ENCODE results near the gene MPP4. TPM values are rescaled to one million over a fixed set of nuclear protein-coding genes. Genes with fewer than 3 reads are reported as not detected.

The MPP4 gene
- total and polyA plus RNA-seq, 10 of the 15 experiments (the other 5 are each of a cell fraction or from before 2014, with no cell fraction given), result 0.03 to 0.14 (median 0.05) TPM; not detected in 4

DNA sequence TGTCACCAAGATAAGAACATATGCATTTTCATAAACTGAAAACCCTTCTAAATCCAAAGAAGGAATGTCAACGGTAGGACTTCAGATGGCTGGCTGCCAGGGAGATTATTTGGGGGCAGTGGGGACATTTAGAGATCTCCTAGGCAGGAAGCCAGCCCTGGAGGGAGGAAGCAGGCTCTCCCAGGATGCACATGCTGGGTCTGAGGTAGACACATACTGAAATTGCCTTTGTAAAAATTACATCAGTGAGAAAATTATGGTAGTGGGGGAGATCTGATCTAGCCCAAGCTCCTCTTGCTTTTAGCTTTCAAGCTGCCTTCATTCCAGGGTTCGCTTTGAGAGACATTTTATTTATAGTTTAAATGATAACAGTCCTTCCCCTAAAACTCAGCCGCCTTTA is 24.1 kb downstream of the MPP4 start:
- ChIA-PET CTCF (no interaction called here), POLR2A (no interaction called here), SMC1A (ENCODE audit: uncharacterized antibody, unreplicated experiment) (no interaction called here), RAD21 (ENCODE audit: unreplicated experiment) (no interaction called here)
- Histone ChIP-seq H2AFZ (ENCODE audit: control insufficient read depth, low read depth, low read length) (no peak overlapping the region), H3K4me1 (ENCODE audit: control insufficient read depth, insufficient read depth, low read length) (no peaks in the 10 kb centered on the region), H3K27ac (ENCODE audit: control insufficient read depth, insufficient read depth) (no peak overlapping the region), H3K36me3 (ENCODE audit: control insufficient read depth in 2 of 2, insufficient read depth in 2 of 2, low read length in 1 of 2) (no peaks in the 10 kb centered on the region), H3K9me3 (replicated peaks; ENCODE audit: control insufficient read depth, insufficient read depth, low read length) (no peaks in the 10 kb centered on the region), H3K27me3 (replicated peaks in 1 of 2; ENCODE audit: control insufficient read depth in 2 of 2, insufficient read depth in 2 of 2, low read length in 1 of 2) (no peaks in the 10 kb centered on the region), H3K79me2 (ENCODE audit: control insufficient read depth, insufficient read depth, low read length) (no peaks in the 10 kb centered on the region), H4K20me1 (ENCODE audit: control insufficient read depth, insufficient read depth) (no peaks in the 10 kb centered on the region), H3K9ac (ENCODE audit: control insufficient read depth, insufficient read depth, low read length) (no peak overlapping the region), H3K4me3 (no peak overlapping the region), H3K4me2 (ENCODE audit: control insufficient read depth, insufficient read depth) (no peak overlapping the region)
- TF ChIP-seq RUNX3 (IDR thresholded peaks at IDR 0.05; ENCODE audit: low read length), result peak; percentile 43; the same call in 1 of the 2 replicates
- no peak for TF ChIP-seq RB1 (IDR thresholded peaks at IDR 0.05; ENCODE audit: borderline replicate concordance)
- no TSS peak for BruUV-seq (replicated peaks)
- WGBS (ENCODE audit: insufficient coverage, insufficient replicate concordance, low lambda C conversion rate, missing lambda C conversion rate), result 33% methylated on average over 3 of the region's 3 CpGs
- DNase-seq (ENCODE audit: low read depth, low spot score), result no peak
- intact Hi-C loops (cut with micrococcal nuclease; ENCODE audit: unreplicated experiment) (no loop called here), in situ Hi-C loops (cut with MboI) (no loop called here)
- ATAC-seq, result peak; percentile 28; the same call in 1 of the 3 replicates
- FAIRE-seq, result no peak

- H2AFZ ChIP-seq (ENCODE audit: control insufficient read depth, low read depth, low read length), result no peak overlapping the region
- in situ Hi-C loops (cut with MboI), result no loop called here
- no peaks in the 10 kb centered on the region for H3K4me1 ChIP-seq (ENCODE audit: control insufficient read depth, insufficient read depth, low read length)
- POLR2A ChIA-PET, result no interaction called here
- H3K36me3 ChIP-seq (ENCODE audit: control insufficient read depth in 2 of 2, insufficient read depth in 2 of 2, low read length in 1 of 2), result no peaks in the 10 kb centered on the region
- H3K27ac ChIP-seq (ENCODE audit: control insufficient read depth, insufficient read depth), result no peak overlapping the region
- no peak overlapping the region for H3K4me3 ChIP-seq
- CTCF ChIA-PET, result interaction anchor here (1.3 kb wide), 1 partner anchor 8 kb away, joined by 3 read pairs; no protein-coding TSS in a partner anchor
- no peaks in the 10 kb centered on the region for H3K79me2 ChIP-seq (ENCODE audit: control insufficient read depth, insufficient read depth, low read length)
- no peaks in the 10 kb centered on the region for H4K20me1 ChIP-seq (ENCODE audit: control insufficient read depth, insufficient read depth)
- no peaks in the 10 kb centered on the region for H3K27me3 ChIP-seq (replicated peaks in 1 of 2; ENCODE audit: control insufficient read depth in 2 of 2, insufficient read depth in 2 of 2, low read length in 1 of 2)
- no peak overlapping the region for H3K4me2 ChIP-seq (ENCODE audit: control insufficient read depth, insufficient read depth)
- BruUV-seq (replicated peaks), result no TSS peak
- SMC1A ChIA-PET (ENCODE audit: uncharacterized antibody, unreplicated experiment), result no interaction called here
- no peak overlapping the region for H3K9ac ChIP-seq (ENCODE audit: control insufficient read depth, insufficient read depth, low read length)
- intact Hi-C loops (cut with micrococcal nuclease; ENCODE audit: unreplicated experiment), result no loop called here
- WGBS (ENCODE audit: insufficient coverage, insufficient replicate concordance, low lambda C conversion rate, missing lambda C conversion rate), result 27% methylated on average over 2 of the region's 2 CpGs
- no peaks in the 10 kb centered on the region for H3K9me3 ChIP-seq (replicated peaks; ENCODE audit: control insufficient read depth, insufficient read depth, low read length)
- no peak for TF ChIP-seq PBX3 (IDR thresholded peaks at IDR 0.05; ENCODE audit: insufficient replicate concordance, low read depth, low read length)
- no peak for TF ChIP-seq SMAD5 (IDR thresholded peaks at IDR 0.05; ENCODE audit: low read depth)
- TF ChIP-seq RCOR1 (conservative IDR thresholded peaks at IDR 0.05; ENCODE audit: low read depth, low read length), result no peak
- TF ChIP-seq ETV6 (conservative IDR thresholded peaks at IDR 0.05 in 1 of 2, IDR thresholded peaks at IDR 0.05 in 1 of 2; ENCODE audit: borderline replicate concordance in 1 of 2, low read depth in 1 of 2), result no peak
- TF ChIP-seq MXI1 (IDR thresholded peaks at IDR 0.05; ENCODE audit: low read depth, low read length), result no peak
- no peak for TF ChIP-seq ZNF207 (IDR thresholded peaks at IDR 0.05; ENCODE audit: borderline replicate concordance)
- no peak for TF ChIP-seq PML (IDR thresholded peaks at IDR 0.05; ENCODE audit: low read length)
- TF ChIP-seq, protein P1, sequence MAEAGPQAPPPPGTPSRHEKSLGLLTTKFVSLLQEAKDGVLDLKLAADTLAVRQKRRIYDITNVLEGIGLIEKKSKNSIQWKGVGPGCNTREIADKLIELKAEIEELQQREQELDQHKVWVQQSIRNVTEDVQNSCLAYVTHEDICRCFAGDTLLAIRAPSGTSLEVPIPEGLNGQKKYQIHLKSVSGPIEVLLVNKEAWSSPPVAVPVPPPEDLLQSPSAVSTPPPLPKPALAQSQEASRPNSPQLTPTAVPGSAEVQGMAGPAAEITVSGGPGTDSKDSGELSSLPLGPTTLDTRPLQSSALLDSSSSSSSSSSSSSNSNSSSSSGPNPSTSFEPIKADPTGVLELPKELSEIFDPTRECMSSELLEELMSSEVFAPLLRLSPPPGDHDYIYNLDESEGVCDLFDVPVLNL (IDR thresholded peaks at IDR 0.05; ENCODE audit: low read depth, low read length), result no peak
- no peak for TF ChIP-seq SRF (IDR thresholded peaks at IDR 0.05; ENCODE audit: low read depth in 2 of 2, low read length in 2 of 2)
- TF ChIP-seq STAT1 (conservative IDR thresholded peaks at IDR 0.05), result no peak
- TF ChIP-seq IRF4 (IDR thresholded peaks at IDR 0.05; ENCODE audit: low read depth, low read length), result no peak
- TF ChIP-seq MEF2B (IDR thresholded peaks at IDR 0.05; ENCODE audit: partially characterized antibody, poor library complexity, severe bottlenecking), result no peak
- no peak for TF ChIP-seq CREB1 (IDR thresholded peaks at IDR 0.05; ENCODE audit: low read depth)
- FAIRE-seq, result no peak
- no peak for ATAC-seq
- RAD21 ChIA-PET (ENCODE audit: unreplicated experiment), result no interaction called here
- DNase-seq (ENCODE audit: low read depth, low spot score), result no peak
These were observed 24.9 kb downstream of the MPP4 start for GRCh38 chr2:201673546-201673945.
